ENCODE results near the gene TNNT3.
"Not testable (repeated sequence)": the region's sequence is repeated elsewhere in the genome, so short reads cannot be mapped to it uniquely, and the experiment has no call there.

The TNNT3 gene

GRCh38 chr11:1939006-1939625 lies 19.6 kb downstream of the TNNT3 start:
- Histone ChIP-seq H3K4me1 (ENCODE audit: control extremely low read depth in 1 of 4, control insufficient read depth in 4 of 4, insufficient read depth in 4 of 4, low read length in 3 of 4) (peaks cover 0 to 42% (median 31%) of the 10 kb centered on the region in 4 experiments), H3K36me3 (ENCODE audit: control insufficient read depth in 4 of 4, insufficient read depth in 4 of 4, low read length in 3 of 4) (no peaks in the 10 kb centered on the region), H3K27me3 (replicated peaks in 2 of 5; ENCODE audit: control insufficient read depth in 4 of 5, insufficient read depth in 5 of 5, low read length in 4 of 5) (no peaks in the 10 kb centered on the region), H3K9me3 (ENCODE audit: control extremely low read depth in 1 of 5, control insufficient read depth in 4 of 5, insufficient read depth in 2 of 5, low read depth in 1 of 5, low read length in 4 of 5) (no peaks in the 10 kb centered on the region), H3K4me3 (ENCODE audit: control insufficient read depth in 1 of 7, extremely low read depth in 1 of 7, insufficient read depth in 4 of 7, low read depth in 2 of 7, low read length in 6 of 7) (peak overlapping the region in 1 of 7 experiments; percentile 20), H3K27ac (ENCODE audit: insufficient read depth in 1 of 2, low read depth in 1 of 2, low read length in 2 of 2, poor library complexity in 1 of 2, severe bottlenecking in 2 of 2) (no peak overlapping the region)
- POLR2A ChIA-PET: no interaction called here
- CTCF ChIA-PET: interaction anchor here (1.1 to 1.9 kb wide), 3 partner anchors 43 to 63 kb away, joined by 3 to 6 read pairs (median 5); no protein-coding TSS in a partner anchor
- WGBS (ENCODE audit: insufficient coverage): 11% methylated on average over 19 of the region's 23 CpGs
- peak; percentile 32 to 84 (median 66) for DNase-seq

GRCh38 chr11:1939788-1940187 lies 20.3 kb downstream of the TNNT3 start:
- H3K27ac ChIP-seq (ENCODE audit: insufficient read depth in 1 of 2, low read depth in 1 of 2, low read length in 2 of 2, poor library complexity in 1 of 2, severe bottlenecking in 2 of 2); H3K27me3 ChIP-seq (replicated peaks in 2 of 5; ENCODE audit: control insufficient read depth in 4 of 5, insufficient read depth in 5 of 5, low read length in 4 of 5); DNase-seq; CTCF ChIA-PET; H3K4me3 ChIP-seq (ENCODE audit: control insufficient read depth in 1 of 7, extremely low read depth in 1 of 7, insufficient read depth in 4 of 7, low read depth in 2 of 7, low read length in 6 of 7); POLR2A ChIA-PET; H3K9me3 ChIP-seq (ENCODE audit: control extremely low read depth in 1 of 5, control insufficient read depth in 4 of 5, insufficient read depth in 2 of 5, low read depth in 1 of 5, low read length in 4 of 5); H3K36me3 ChIP-seq (ENCODE audit: control insufficient read depth in 4 of 4, insufficient read depth in 4 of 4, low read length in 3 of 4): not testable (repeated sequence)
- WGBS (ENCODE audit: insufficient coverage): no CpG with 5 or more reads among the region's 1 CpG
- H3K4me1 ChIP-seq (ENCODE audit: control extremely low read depth in 1 of 4, control insufficient read depth in 4 of 4, insufficient read depth in 4 of 4, low read length in 3 of 4): peaks cover 0 to 37% (median 29%) of the 10 kb centered on the region in 4 experiments

- Histone ChIP-seq H3K4me3 (ENCODE audit: control insufficient read depth in 1 of 7, extremely low read depth in 1 of 7, insufficient read depth in 4 of 7, low read depth in 2 of 7, low read length in 6 of 7) (no peak overlapping the region), H3K27me3 (replicated peaks in 2 of 5; ENCODE audit: control insufficient read depth in 4 of 5, insufficient read depth in 5 of 5, low read length in 4 of 5) (no peaks in the 10 kb centered on the region), H3K9me3 (ENCODE audit: control extremely low read depth in 1 of 5, control insufficient read depth in 4 of 5, insufficient read depth in 2 of 5, low read depth in 1 of 5, low read length in 4 of 5) (no peaks in the 10 kb centered on the region), H3K27ac (ENCODE audit: insufficient read depth in 1 of 2, low read depth in 1 of 2, low read length in 2 of 2, poor library complexity in 1 of 2, severe bottlenecking in 2 of 2) (no peak overlapping the region), H3K4me1 (ENCODE audit: control extremely low read depth in 1 of 4, control insufficient read depth in 4 of 4, insufficient read depth in 4 of 4, low read length in 3 of 4) (peaks cover 0 to 35% (median 28%) of the 10 kb centered on the region in 4 experiments), H3K36me3 (ENCODE audit: control insufficient read depth in 4 of 4, insufficient read depth in 4 of 4, low read length in 3 of 4) (no peaks in the 10 kb centered on the region)
- no peak for DNase-seq
- ChIA-PET POLR2A (interaction anchor here (0.7 kb wide), 1 partner anchor 46 kb away, joined by 3 read pairs; no protein-coding TSS in a partner anchor), CTCF (interaction anchor here (0.9 to 1.5 kb wide), 6 partner anchors 42 to 108 kb away, joined by 3 to 5 read pairs (median 3); partner anchors contain the start of genes PRR33 and SYT8)
- 97% methylated on average over 6 of the region's 10 CpGs for WGBS (ENCODE audit: insufficient coverage)
These were observed 23.2 kb downstream of the TNNT3 start for GRCh38 chr11:1942558-1943260.

- POLR2A ChIA-PET: no interaction called here
- 97% methylated on average over 13 of the region's 15 CpGs for WGBS (ENCODE audit: insufficient coverage)
These were observed 24.1 kb downstream of the TNNT3 start for GRCh38 chr11:1943576-1943975.

GRCh38 chr11:1943977-1944376 lies 24.5 kb downstream of the TNNT3 start:
- 86% methylated on average over 9 of the region's 9 CpGs for WGBS (ENCODE audit: insufficient coverage)
- H3K4me3 ChIP-seq (ENCODE audit: control insufficient read depth in 1 of 7, extremely low read depth in 1 of 7, insufficient read depth in 4 of 7, low read depth in 2 of 7, low read length in 6 of 7): no peak overlapping the region
- no peaks in the 10 kb centered on the region for H3K27me3 ChIP-seq (replicated peaks in 2 of 5; ENCODE audit: control insufficient read depth in 4 of 5, insufficient read depth in 5 of 5, low read length in 4 of 5)
- H3K4me1 ChIP-seq (ENCODE audit: control extremely low read depth in 1 of 4, control insufficient read depth in 4 of 4, insufficient read depth in 4 of 4, low read length in 3 of 4): peaks cover 0 to 23% (median 19%) of the 10 kb centered on the region in 4 experiments
- ChIA-PET CTCF (interaction anchor here (0.6 to 1.6 kb wide), 7 partner anchors 36 to 205 kb away, joined by 3 to 6 read pairs (median 4); partner anchors contain the start of gene PRR33), POLR2A (no interaction called here)
- no peak overlapping the region for H3K27ac ChIP-seq (ENCODE audit: insufficient read depth in 1 of 2, low read depth in 1 of 2, low read length in 2 of 2, poor library complexity in 1 of 2, severe bottlenecking in 2 of 2)
- H3K9me3 ChIP-seq (ENCODE audit: control extremely low read depth in 1 of 5, control insufficient read depth in 4 of 5, insufficient read depth in 2 of 5, low read depth in 1 of 5, low read length in 4 of 5): no peaks in the 10 kb centered on the region
- H3K36me3 ChIP-seq (ENCODE audit: control insufficient read depth in 4 of 4, insufficient read depth in 4 of 4, low read length in 3 of 4): no peaks in the 10 kb centered on the region
- no peak for DNase-seq

More at GRCh38 chr11:1943576-1943975, 24.1 kb downstream of the TNNT3 start:
- H3K9me3 ChIP-seq (ENCODE audit: control extremely low read depth in 1 of 5, control insufficient read depth in 4 of 5, insufficient read depth in 2 of 5, low read depth in 1 of 5, low read length in 4 of 5): no peaks in the 10 kb centered on the region
- peak in 2 of 3 donors; percentile 13 to 42 for DNase-seq
- H3K27me3 ChIP-seq (replicated peaks in 2 of 5; ENCODE audit: control insufficient read depth in 4 of 5, insufficient read depth in 5 of 5, low read length in 4 of 5): no peaks in the 10 kb centered on the region
- no peak overlapping the region for H3K27ac ChIP-seq (ENCODE audit: insufficient read depth in 1 of 2, low read depth in 1 of 2, low read length in 2 of 2, poor library complexity in 1 of 2, severe bottlenecking in 2 of 2)
- H3K36me3 ChIP-seq (ENCODE audit: control insufficient read depth in 4 of 4, insufficient read depth in 4 of 4, low read length in 3 of 4): no peaks in the 10 kb centered on the region
- H3K4me1 ChIP-seq (ENCODE audit: control extremely low read depth in 1 of 4, control insufficient read depth in 4 of 4, insufficient read depth in 4 of 4, low read length in 3 of 4): peaks cover 0 to 27% (median 23%) of the 10 kb centered on the region in 4 experiments
- H3K4me3 ChIP-seq (ENCODE audit: control insufficient read depth in 1 of 7, extremely low read depth in 1 of 7, insufficient read depth in 4 of 7, low read depth in 2 of 7, low read length in 6 of 7): no peak overlapping the region
- CTCF ChIA-PET: interaction anchor here (0.6 to 1.5 kb wide), 7 partner anchors 35 to 204 kb away, joined by 3 to 5 read pairs (median 3); partner anchors contain the start of genes PRR33 and SYT8

- POLR2A ChIA-PET: interaction anchor here (1.1 to 1.8 kb wide), 4 partner anchors 56 to 294 kb away, joined by 3 to 11 read pairs (median 6); partner anchors contain the start of gene PRR33
These were observed 27.4 kb downstream of the TNNT3 start, which contains the start of gene MRPL23 for GRCh38 chr11:1946812-1947484. TSS of gene MRPL23 (plus strand) at chr11:1947332. CDS start at chr11:1947363, 31 bp downstream.

More at GRCh38 chr11:1946812-1947484, 27.4 kb downstream of the TNNT3 start, which contains the start of gene MRPL23:
- Histone ChIP-seq H3K27me3 (replicated peaks in 2 of 5; ENCODE audit: control insufficient read depth in 4 of 5, insufficient read depth in 5 of 5, low read length in 4 of 5) (no peaks in the 10 kb centered on the region), H3K4me1 (ENCODE audit: control extremely low read depth in 1 of 4, control insufficient read depth in 4 of 4, insufficient read depth in 4 of 4, low read length in 3 of 4) (peaks cover 0 to 13% (median 9%) of the 10 kb centered on the region in 4 experiments), H3K36me3 (ENCODE audit: control insufficient read depth in 4 of 4, insufficient read depth in 4 of 4, low read length in 3 of 4) (no peaks in the 10 kb centered on the region), H3K9me3 (ENCODE audit: control extremely low read depth in 1 of 5, control insufficient read depth in 4 of 5, insufficient read depth in 2 of 5, low read depth in 1 of 5, low read length in 4 of 5) (no peaks in the 10 kb centered on the region), H3K27ac (ENCODE audit: insufficient read depth in 1 of 2, low read depth in 1 of 2, low read length in 2 of 2, poor library complexity in 1 of 2, severe bottlenecking in 2 of 2) (no peak within 1 kb of the TSS), H3K4me3 (ENCODE audit: control insufficient read depth in 1 of 7, extremely low read depth in 1 of 7, insufficient read depth in 4 of 7, low read depth in 2 of 7, low read length in 6 of 7) (no peak within 1 kb of the TSS)
- DNase-seq: no peak
- CTCF ChIA-PET: interaction anchor here (0.7 to 4.7 kb wide), 10 partner anchors 22 to 70 kb away, joined by 3 to 36 read pairs (median 4); partner anchors contain the start of gene PRR33
- WGBS (ENCODE audit: insufficient coverage): no CpG with 5 or more reads among the region's 85 CpGs

Measured in common myeloid progenitor, CD34-positive (primary cell).